ENCODE results near the gene HSPB3.
"Not testable (repeated sequence)": the region's sequence is repeated elsewhere in the genome, so short reads cannot be mapped to it uniquely, and the experiment has no call there.

HSPB3 gene

GRCh38 chr5:54455413-54456157, at the start of gene HSPB3:
TSS of gene HSPB3 (plus strand) at chr5:54455699. CDS start at chr5:54455790, 91 bp downstream.
- DNase-seq, result no peak

DNA sequence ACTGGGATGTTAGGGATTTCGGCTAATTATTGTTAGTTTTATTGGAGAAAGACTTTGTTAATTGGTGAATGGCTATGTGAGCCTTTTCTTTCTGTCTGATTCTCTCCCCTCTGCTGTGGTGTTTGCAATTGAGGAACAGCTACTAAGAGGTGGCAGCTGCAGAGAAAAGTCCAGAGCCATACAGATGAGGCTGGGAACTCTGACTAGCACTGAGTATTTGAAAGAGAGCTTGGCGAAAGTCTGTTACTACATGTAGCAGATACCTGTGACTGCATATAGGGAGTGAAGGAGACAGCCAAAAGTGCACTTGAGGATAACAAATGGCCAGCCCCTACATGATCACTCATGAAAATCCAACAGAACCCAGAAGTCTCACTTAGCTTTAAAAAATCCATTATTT, 44.3 kb upstream of the HSPB3 start:
- no peak for DNase-seq

GRCh38 chr5:54412913-54413312, 42.6 kb upstream of the HSPB3 start:
- DNase-seq, result no peak

GRCh38 chr5:54415147-54415546, 40.4 kb upstream of the HSPB3 start:
- DNase-seq, result no peak

DNA sequence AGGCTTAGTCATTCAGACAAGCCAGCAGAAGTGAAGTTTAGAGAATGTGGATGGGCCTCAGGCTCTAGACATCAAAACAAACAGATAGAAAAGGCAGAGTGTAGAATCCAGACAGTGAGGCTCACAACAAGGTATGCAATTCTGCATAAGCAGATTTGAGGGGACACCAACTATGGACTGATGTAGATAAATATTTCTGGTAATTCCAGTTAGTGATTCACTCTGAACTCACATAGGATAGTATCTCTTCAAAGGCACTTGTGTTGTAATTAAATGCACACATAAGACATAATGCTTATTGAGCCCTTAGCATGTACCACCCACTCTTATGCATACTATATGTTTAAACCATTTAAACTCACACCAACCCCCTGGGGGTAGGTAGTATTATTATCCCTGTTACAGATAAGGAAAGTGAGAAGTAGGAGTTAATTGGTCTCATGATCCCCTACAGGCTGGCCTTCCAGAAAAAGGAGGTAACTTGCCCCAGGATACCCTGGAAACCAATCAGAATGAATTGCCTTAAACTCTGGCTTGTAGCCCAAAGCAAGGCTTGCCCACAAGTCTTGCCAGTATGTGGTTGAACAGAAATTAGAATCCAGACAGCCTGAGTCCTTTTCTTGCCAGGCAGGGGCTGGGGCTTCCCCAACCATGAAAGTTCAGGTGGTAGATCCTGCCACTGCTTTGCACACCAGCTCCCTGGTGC, 39.5 kb upstream of the HSPB3 start:
- DNase-seq, result no peak

- DNase-seq, result not testable (repeated sequence)
These were observed 35.7 kb upstream of the HSPB3 start for GRCh38 chr5:54419573-54420423.

GRCh38 chr5:54420511-54420910, 35.0 kb upstream of the HSPB3 start:
- DNase-seq, result not testable (repeated sequence)

DNA sequence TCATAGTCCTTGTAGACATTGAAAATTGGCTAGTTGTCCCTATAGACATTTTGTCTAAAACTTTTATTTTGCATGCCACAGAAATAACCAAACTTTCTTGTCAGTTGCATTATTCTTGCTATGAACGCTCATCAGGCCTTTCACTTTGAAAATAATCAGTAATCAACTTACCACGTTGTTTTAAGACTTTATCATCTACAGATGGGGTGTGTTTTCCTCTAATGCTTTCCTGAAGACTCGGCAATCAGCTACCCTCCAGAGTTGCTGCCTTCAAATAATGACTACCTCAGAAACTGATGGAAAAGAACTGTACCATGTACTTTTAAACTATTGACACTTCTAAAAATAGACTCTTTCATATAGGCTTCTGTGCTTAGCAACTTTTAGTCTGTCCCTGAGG, 33.5 kb upstream of the HSPB3 start:
- DNase-seq, result no peak

- DNase-seq, result no peak
These were observed 30.2 kb upstream of the HSPB3 start for GRCh38 chr5:54425258-54425657.

DNA sequence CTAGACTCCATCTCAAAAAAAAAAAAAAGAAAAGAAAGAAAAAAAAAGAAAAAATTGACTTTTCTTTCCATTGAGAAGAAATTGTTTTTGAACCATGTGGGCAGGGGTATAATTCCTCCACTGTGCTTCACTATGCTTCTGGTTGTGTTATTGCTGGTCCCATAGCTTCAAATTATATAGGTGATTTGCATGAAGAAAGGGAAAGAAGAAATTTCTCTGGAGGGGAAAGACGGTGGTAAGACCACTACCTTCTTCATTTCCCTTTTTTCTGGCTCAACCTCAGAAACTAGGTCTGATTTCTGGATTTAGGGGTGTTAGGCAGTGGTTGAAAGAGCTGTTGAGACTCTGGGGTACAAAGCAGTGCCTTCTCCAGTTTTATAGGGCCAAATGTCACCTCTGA, 29.3 kb upstream of the HSPB3 start:
- DNase-seq, result no peak

GRCh38 chr5:54434650-54435049, 20.8 kb upstream of the HSPB3 start:
- DNase-seq, result not testable (repeated sequence)

DNA sequence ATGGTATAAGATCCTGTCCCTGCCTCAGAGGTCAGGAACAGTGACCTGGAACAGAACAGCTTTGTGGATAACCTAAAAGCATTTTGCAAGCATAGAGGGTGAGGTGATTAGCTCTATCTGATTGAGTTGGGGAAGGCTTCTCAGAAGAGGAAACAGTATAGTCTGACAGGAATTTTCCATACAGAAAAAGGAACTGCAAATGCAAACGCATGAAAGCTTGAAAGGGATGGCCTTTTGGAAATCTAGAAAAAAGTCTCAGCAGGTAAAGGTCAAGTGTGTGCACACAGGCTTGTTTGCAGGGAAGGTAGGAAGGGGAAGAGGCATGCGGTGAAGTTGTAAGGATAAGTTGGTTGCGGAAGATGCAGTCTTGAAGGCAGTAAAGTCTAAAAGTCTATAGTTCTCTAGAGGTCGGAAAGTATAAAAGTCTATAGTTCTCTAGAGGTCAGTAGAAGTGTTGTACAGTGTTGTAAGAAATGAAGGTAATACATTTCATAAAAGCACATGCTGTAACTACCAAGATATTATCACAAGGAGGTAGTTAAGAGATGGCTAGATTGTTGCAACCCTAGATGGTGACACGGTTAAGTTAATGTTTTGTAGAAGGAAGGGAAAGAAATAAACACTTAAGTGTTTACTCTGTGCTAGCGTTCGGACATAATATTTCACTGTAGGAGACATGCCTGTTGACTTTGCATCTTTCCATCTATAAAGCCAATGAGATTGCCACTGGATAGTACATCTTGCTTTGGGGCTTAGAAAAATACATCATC, 16.7 kb upstream of the HSPB3 start:
- DNase-seq, result no peak

DNA sequence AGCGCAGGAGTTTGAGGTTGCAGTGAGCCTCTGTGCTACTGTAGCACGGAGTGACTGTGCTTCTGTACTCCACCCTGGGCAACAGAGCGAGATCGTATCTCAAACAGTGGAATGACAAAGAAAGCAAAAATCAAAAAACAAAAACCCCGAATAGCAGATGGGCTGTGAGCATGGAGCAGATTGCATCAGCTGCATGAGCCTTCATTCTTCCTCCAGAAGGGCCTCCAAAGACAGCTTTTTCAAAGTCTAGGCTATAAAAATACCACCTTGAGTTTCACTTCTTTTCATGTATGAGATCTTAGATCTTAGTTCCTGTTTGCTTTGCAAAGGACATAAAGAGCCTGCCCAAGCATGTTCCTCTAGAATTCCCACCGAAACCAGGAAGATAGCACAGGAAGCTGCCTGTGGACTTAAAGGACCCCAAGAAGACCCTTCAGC, 15.0 kb upstream of the HSPB3 start:
- DNase-seq, result no peak

DNA sequence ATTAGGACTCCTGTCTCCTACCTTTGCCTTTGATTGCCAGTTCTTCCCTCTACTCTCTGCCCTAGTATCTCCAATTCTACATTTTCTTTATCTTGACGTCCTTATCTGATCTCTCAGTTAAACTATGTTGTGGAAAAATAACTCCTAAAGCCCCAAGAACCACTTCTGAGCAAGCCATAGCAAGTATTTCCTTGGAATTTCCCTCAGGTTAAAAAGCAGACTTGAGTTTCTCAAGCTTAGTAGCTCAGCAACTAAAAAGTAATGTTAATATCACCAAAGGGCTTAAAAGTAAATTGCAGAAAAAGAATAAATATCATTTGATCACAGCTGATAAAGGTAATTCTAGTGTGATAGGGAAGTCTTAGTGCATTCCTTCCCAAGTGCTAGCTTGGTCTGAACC, 13.2 kb upstream of the HSPB3 start:
- no peak for DNase-seq

DNA sequence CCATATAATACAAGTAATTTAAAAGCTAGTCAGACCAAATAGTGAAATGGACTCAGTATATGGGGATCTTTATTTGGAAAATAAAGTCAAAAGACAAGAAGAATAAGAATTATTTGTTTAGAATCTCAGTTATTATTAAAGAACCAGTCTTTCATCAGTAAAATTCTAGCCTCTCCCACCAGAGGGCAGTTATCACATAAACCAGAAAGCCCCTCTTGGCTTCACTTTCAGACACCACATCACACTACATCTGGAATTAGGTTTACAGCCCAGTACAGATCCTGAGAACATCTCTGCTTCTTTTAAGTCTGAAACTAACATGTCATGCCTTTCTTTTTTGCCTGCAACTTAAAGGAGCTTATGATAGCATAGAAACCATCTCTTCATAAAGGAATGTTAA, 12.2 kb upstream of the HSPB3 start:
- DNase-seq, result no peak

GRCh38 chr5:54445691-54446378, 9.7 kb upstream of the HSPB3 start:
- DNase-seq, result no peak

GRCh38 chr5:54446379-54446732, 9.1 kb upstream of the HSPB3 start:
- DNase-seq, result no peak

- DNase-seq, result no peak
These were observed 5.6 kb upstream of the HSPB3 start for GRCh38 chr5:54449923-54450322.

DNA sequence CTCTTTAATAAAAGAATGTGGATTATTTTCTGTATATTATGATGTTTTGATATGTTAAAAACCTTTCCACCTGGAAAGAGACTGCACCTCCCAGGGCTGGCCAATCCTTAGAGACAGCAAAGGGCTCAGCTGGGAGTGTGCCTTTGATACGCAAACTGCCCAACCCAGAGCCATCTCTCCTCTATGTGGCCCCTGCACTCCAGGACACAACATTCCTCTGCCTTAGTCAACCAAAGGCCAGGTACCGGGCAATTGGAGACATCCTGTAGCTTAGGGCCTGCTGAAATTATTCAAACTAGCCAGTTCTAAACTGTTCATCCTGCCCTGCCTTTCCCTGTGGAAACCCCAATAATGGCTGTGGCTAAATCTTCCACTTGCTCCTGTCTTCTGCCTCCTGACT, 5.0 kb upstream of the HSPB3 start:
- no peak for DNase-seq

GRCh38 chr5:54453046-54453445, 2.5 kb upstream of the HSPB3 start:
- no peak for DNase-seq

GRCh38 chr5:54454602-54455001, 897 bp upstream of the HSPB3 start:
- no peak for DNase-seq
